ENCODE measurements around the gene TWSG1.

Gene TWSG1

GRCh38 chr18:9356976-9357375 is 22.4 kb downstream of the TWSG1 start:
- no peak overlapping the region for H3K27ac ChIP-seq (replicated peaks)
- DNase-seq (ENCODE audit: low read depth in 1 of 2, low spot score in 1 of 2), result no peak
- no peak overlapping the region for H3K4me3 ChIP-seq (replicated peaks; ENCODE audit: insufficient read depth, low read length)
- no peaks in the 10 kb centered on the region for H3K27me3 ChIP-seq (ENCODE audit: insufficient read depth, poor library complexity, severe bottlenecking)
- TF ChIP-seq REST (IDR thresholded peaks at IDR 0.05; ENCODE audit: insufficient replicate concordance, low read depth) (no peak), GABPA (IDR thresholded peaks at IDR 0.05; ENCODE audit: low read depth) (no peak), CTCF (IDR thresholded peaks at IDR 0.05; ENCODE audit: insufficient read depth, low read length) (no peak), POLR2AphosphoS5 (IDR thresholded peaks at IDR 0.05; ENCODE audit: low read depth) (no peak), SPI1 (IDR thresholded peaks at IDR 0.05; ENCODE audit: borderline replicate concordance, low read depth) (no peak)

- no peaks in the 10 kb centered on the region for H3K27me3 ChIP-seq (ENCODE audit: insufficient read depth, poor library complexity, severe bottlenecking)
- H3K27ac ChIP-seq (replicated peaks), result no peak overlapping the region
- H3K4me3 ChIP-seq (replicated peaks; ENCODE audit: insufficient read depth, low read length), result no peak overlapping the region
- DNase-seq (ENCODE audit: low read depth in 1 of 2, low spot score in 1 of 2), result no peak
- TF ChIP-seq GABPA (IDR thresholded peaks at IDR 0.05; ENCODE audit: low read depth) (no peak), CTCF (IDR thresholded peaks at IDR 0.05; ENCODE audit: insufficient read depth, low read length) (no peak), REST (IDR thresholded peaks at IDR 0.05; ENCODE audit: insufficient replicate concordance, low read depth) (no peak), SPI1 (IDR thresholded peaks at IDR 0.05; ENCODE audit: borderline replicate concordance, low read depth) (no peak), POLR2AphosphoS5 (IDR thresholded peaks at IDR 0.05; ENCODE audit: low read depth) (no peak)
Observed at GRCh38 chr18:9359796-9360195, 25.2 kb downstream of the TWSG1 start.

- H3K27me3 ChIP-seq (ENCODE audit: insufficient read depth, poor library complexity, severe bottlenecking), result no peaks in the 10 kb centered on the region
- DNase-seq (ENCODE audit: low read depth in 1 of 2, low spot score in 1 of 2), result no peak
- H3K27ac ChIP-seq (replicated peaks), result no peak overlapping the region
- no peak for TF ChIP-seq CTCF (IDR thresholded peaks at IDR 0.05; ENCODE audit: insufficient read depth, low read length)
- TF ChIP-seq SPI1 (IDR thresholded peaks at IDR 0.05; ENCODE audit: borderline replicate concordance, low read depth), result no peak
- no peak for TF ChIP-seq REST (IDR thresholded peaks at IDR 0.05; ENCODE audit: insufficient replicate concordance, low read depth)
- no peak for TF ChIP-seq POLR2AphosphoS5 (IDR thresholded peaks at IDR 0.05; ENCODE audit: low read depth)
- TF ChIP-seq GABPA (IDR thresholded peaks at IDR 0.05; ENCODE audit: low read depth), result no peak
- no peak overlapping the region for H3K4me3 ChIP-seq (replicated peaks; ENCODE audit: insufficient read depth, low read length)
Observed at GRCh38 chr18:9361191-9361590, 26.6 kb downstream of the TWSG1 start.
